Endodermal cell (in vitro differentiated cells): ENCODE results near the gene EIF3M. TPM values are rescaled to one million over a fixed set of nuclear protein-coding genes. Genes with fewer than 3 reads are reported as not detected.

Source experiments
- DNase-seq: peaks from one replicate; pipeline ENCODE4 v3.0.0-alpha.2; 2017
- H3K27ac ChIP-seq: 2 replicates; pipeline ENCODE4 v1.5.1; 2013; ENCODE audit warnings: mild to moderate bottlenecking, low read depth, low read length, moderate library complexity
- H3K27me3 ChIP-seq: 2 replicates; pipeline ENCODE4 v1.6.1; 2013; ENCODE audit warnings: mild to moderate bottlenecking, low read length, moderate library complexity; ENCODE audit not compliant: insufficient read depth, control insufficient read depth, poor library complexity, severe bottlenecking
- H3K36me3 ChIP-seq: 2 replicates; pipeline ENCODE4 v1.7.0; 2013; ENCODE audit warnings: mild to moderate bottlenecking, low read length, moderate library complexity; ENCODE audit not compliant: control insufficient read depth, insufficient read depth
- H3K4me1 ChIP-seq: one replicate; pipeline ENCODE4 v1.7.0; 2013; ENCODE audit warnings: low read length; ENCODE audit not compliant: control insufficient read depth, insufficient read depth
- H3K4me3 ChIP-seq: 2 replicates; pipeline ENCODE4 v1.5.1; 2013; ENCODE audit warnings: mild to moderate bottlenecking, low read length, moderate library complexity
- H3K9ac ChIP-seq: 2 replicates; pipeline ENCODE4 v1.6.1; 2013; ENCODE audit warnings: mild to moderate bottlenecking, low read length, moderate library complexity; ENCODE audit not compliant: poor library complexity, severe bottlenecking; ENCODE audit errors: extremely low read depth
- H3K9me3 ChIP-seq: 2 replicates; pipeline ENCODE4 v1.6.1; 2013; ENCODE audit warnings: mild to moderate bottlenecking, low read length, moderate library complexity; ENCODE audit not compliant: control insufficient read depth
- H3K27ac Mint-ChIP-seq: 2 replicates; pipeline ENCODE4 v1.8.0; 2020; ENCODE audit warnings: mixed read lengths
- H3K27me3 Mint-ChIP-seq: 2 replicates; pipeline ENCODE4 v1.8.0; 2021; ENCODE audit warnings: mild to moderate bottlenecking, mixed read lengths; ENCODE audit not compliant: insufficient read depth
- H3K36me3 Mint-ChIP-seq: 2 replicates; pipeline ENCODE4 v1.8.0; 2020; ENCODE audit warnings: low read depth, mixed read lengths
- H3K4me1 Mint-ChIP-seq: 2 replicates; pipeline ENCODE4 v1.8.0; 2020; ENCODE audit warnings: mixed read lengths
- H3K4me3 Mint-ChIP-seq: 2 replicates; pipeline ENCODE4 v1.8.0; 2020; ENCODE audit warnings: mild to moderate bottlenecking, moderate library complexity, mixed read lengths
- H3K9me3 Mint-ChIP-seq: 2 replicates; pipeline ENCODE4 v1.8.0; 2020; ENCODE audit warnings: mild to moderate bottlenecking, mixed read lengths
- CTCF ChIP-seq: fragments of 200-600 bp; sonication (generic); conservative IDR thresholded peaks from 2 replicates; pipeline ENCODE4 v1.5.0; 2021; ENCODE audit warnings: antibody characterized with exemption, mild to moderate bottlenecking
- WGBS, 2 experiments: methylation state at CpG; one replicate each; pipeline versions ENCODE4 v1.1.5 to v1.1.7; 2013; ENCODE audit warnings: missing lambda C conversion rate in 2 of 2, mixed read lengths in 1 of 2; ENCODE audit not compliant: insufficient coverage in 1 of 2, insufficient read length in 1 of 2; 5-methylcytosine and 5-hydroxymethylcytosine counted together
- total RNA-seq, 2 donors: library from RNA; stranded (reverse); fragmentation: NEBNext Ultra II Directional in 1 of 2; extraction: Animal tissue kit (Norgen Biotek cat#: 25700) in 1 of 2; gene quantifications; 2 replicates in 1 of 2; 3 replicates in 1 of 2; pipeline ENCODE4 v1.2.1, GENCODE V29; 2021

The EIF3M gene
- total RNA-seq, 2 donors from 2014 or later = 237 to 269 TPM

- 88% methylated on average over 2 of the region's 2 CpGs; no CpG with 5 or more reads in 1 of the 2 experiments for WGBS, 2 experiments
- H3K4me1 ChIP-seq = no peaks in the 10 kb centered on the region
- Mint-ChIP-seq H3K27me3 (peaks cover 6% of the 10 kb centered on the region), H3K9me3 (no peaks in the 10 kb centered on the region), H3K36me3 (no peaks in the 10 kb centered on the region), H3K4me1 (peaks cover 7% of the 10 kb centered on the region), H3K4me3 (no peak overlapping the region), H3K27ac (no peak overlapping the region)
- DNase-seq = no peak
- no peak for TF ChIP-seq CTCF
- H3K9me3 ChIP-seq = no peaks in the 10 kb centered on the region
- no peaks in the 10 kb centered on the region for H3K36me3 ChIP-seq
- no peaks in the 10 kb centered on the region for H3K27me3 ChIP-seq
- no peak overlapping the region for H3K27ac ChIP-seq
- H3K9ac ChIP-seq = no peak overlapping the region
- no peak overlapping the region for H3K4me3 ChIP-seq
These were observed 17.1 kb upstream of the EIF3M start for GRCh38 chr11:32566517-32566916.

- no peak for TF ChIP-seq CTCF
These were observed 16.5 kb upstream of the EIF3M start for GRCh38 chr11:32567154-32567553.

GRCh38 chr11:32569313-32569881, 14.2 kb upstream of the EIF3M start:
- Mint-ChIP-seq H3K9me3 (peaks cover 2% of the 10 kb centered on the region), H3K36me3 (no peaks in the 10 kb centered on the region), H3K4me1 (peaks cover 7% of the 10 kb centered on the region), H3K4me3 (no peak overlapping the region), H3K27ac (no peak overlapping the region), H3K27me3 (peaks cover 6% of the 10 kb centered on the region)
- Histone ChIP-seq H3K9me3 (no peaks in the 10 kb centered on the region), H3K27me3 (no peaks in the 10 kb centered on the region), H3K27ac (no peak overlapping the region), H3K9ac (no peak overlapping the region), H3K36me3 (no peaks in the 10 kb centered on the region), H3K4me1 (no peaks in the 10 kb centered on the region), H3K4me3 (no peak overlapping the region)
- no peak for TF ChIP-seq CTCF
- 78% methylated on average over 3 of the region's 4 CpGs; no CpG with 5 or more reads in 1 of the 2 experiments for WGBS, 2 experiments
- DNase-seq = no peak

More at GRCh38 chr11:32567154-32567553, 16.5 kb upstream of the EIF3M start:
- H3K27me3 ChIP-seq = no peaks in the 10 kb centered on the region
- no peaks in the 10 kb centered on the region for H3K36me3 ChIP-seq
- Mint-ChIP-seq H3K9me3 (no peaks in the 10 kb centered on the region), H3K36me3 (no peaks in the 10 kb centered on the region), H3K27ac (no peak overlapping the region), H3K27me3 (peaks cover 6% of the 10 kb centered on the region), H3K4me3 (no peak overlapping the region), H3K4me1 (peaks cover 7% of the 10 kb centered on the region)
- H3K9ac ChIP-seq = no peak overlapping the region
- H3K27ac ChIP-seq = no peak overlapping the region
- WGBS, 2 experiments = 86% methylated on average over 1 of the region's 1 CpG; no CpG with 5 or more reads in 1 of the 2 experiments
- H3K4me1 ChIP-seq = no peaks in the 10 kb centered on the region
- H3K4me3 ChIP-seq = no peak overlapping the region
- DNase-seq = no peak
- no peaks in the 10 kb centered on the region for H3K9me3 ChIP-seq
